H1 (cell line): ENCODE data around the gene LRRC61. TPM values are rescaled to one million over a fixed set of nuclear protein-coding genes. Genes with fewer than 3 reads are reported as not detected.

ENCODE experiments used
- CTCF ChIA-PET: fragments of 300-600 bp; sonication (Branson Sonifier 250); formaldehyde crosslinking; loops from one replicate; lab custom pipeline; 2021; ENCODE audit not compliant: partially characterized antibody; lab: Charles Lee
- POLR2A ChIA-PET: fragments of 300-600 bp; sonication (Branson Sonifier 250); formaldehyde crosslinking; loops from one replicate; lab custom pipeline; 2021; ENCODE audit warnings: inconsistent platforms; ENCODE audit not compliant: partially characterized antibody; lab: Charles Lee
- DNase-seq, 2 experiments: peaks; one replicate each; pipeline versions ENCODE4 v3.0.0 to v3.0.0-alpha.2; 2010 to 2022; ENCODE audit warnings: low spot score in 2 of 2, low read depth in 1 of 2, mixed read lengths in 1 of 2
- FAIRE-seq: peaks from 2 replicates; lab custom pipeline; 2011; peaks lifted over from hg19 to GRCh38; lab: Jason Lieb, UNC
- H2AFZ ChIP-seq: 2 replicates; pipeline ENCODE4 v1.8.1; 2012; ENCODE audit warnings: low read length, inconsistent platforms
- H2AK5ac ChIP-seq: 2 replicates; pipeline ENCODE4 v1.6.1; 2013; ENCODE audit warnings: low read depth, low read length
- H2BK120ac ChIP-seq: replicated peaks from 2 replicates; pipeline ENCODE3; 2013; ENCODE audit warnings: low read depth, low read length, inconsistent platforms
- H2BK12ac ChIP-seq: 2 replicates; pipeline ENCODE4 v1.6.1; 2013; ENCODE audit warnings: low read depth, low read length
- H2BK15ac ChIP-seq: 2 replicates; pipeline ENCODE4 v1.6.1; 2013; ENCODE audit warnings: low read length
- H2BK20ac ChIP-seq: 2 replicates; pipeline ENCODE4 v1.6.1; 2013; ENCODE audit warnings: low read length
- H2BK5ac ChIP-seq: 2 replicates; pipeline ENCODE4 v1.6.1; 2013; ENCODE audit warnings: low read depth, low read length
- H3K14ac ChIP-seq: 2 replicates; pipeline ENCODE4 v1.6.1; 2013; ENCODE audit warnings: inconsistent platforms; ENCODE audit not compliant: insufficient read length
- H3K18ac ChIP-seq: 2 replicates; pipeline ENCODE4 v1.6.1; 2013; ENCODE audit warnings: low read length; ENCODE audit errors: extremely low read depth
- H3K23ac ChIP-seq: 2 replicates; pipeline ENCODE4 v1.6.1; 2013; ENCODE audit warnings: inconsistent platforms; ENCODE audit not compliant: insufficient read length
- H3K23me2 ChIP-seq: 2 replicates; pipeline ENCODE4 v1.6.1; 2013; ENCODE audit warnings: low read depth, low read length
- H3K27ac ChIP-seq: 2 replicates; pipeline ENCODE4 v1.6.1; 2011; ENCODE audit warnings: low read depth, low read length, inconsistent platforms
- H3K27me3 ChIP-seq, 4 experiments: replicated peaks in 1 of 4; 1 replicate in 1 of 4; 2 replicates in 3 of 4; pipeline versions ENCODE4 v1.6.1 to v1.8.1; 2011 to 2013; ENCODE audit warnings: low read length in 3 of 4, mild to moderate bottlenecking in 3 of 4, inconsistent platforms in 2 of 4, mixed read lengths in 2 of 4, moderate library complexity in 1 of 4; ENCODE audit not compliant: control insufficient read depth in 3 of 4, insufficient read depth in 3 of 4; ENCODE audit errors: extremely low read depth in 1 of 4
- H3K36me3 ChIP-seq, 4 experiments: 2 replicates each; pipeline versions ENCODE4 v1.6.1 to v1.8.1; 2011 to 2013; ENCODE audit warnings: mild to moderate bottlenecking in 4 of 4, low read length in 3 of 4, moderate library complexity in 2 of 4, control low read depth in 1 of 4, inconsistent platforms in 1 of 4; ENCODE audit not compliant: insufficient read depth in 4 of 4, control insufficient read depth in 2 of 4
- H3K4ac ChIP-seq: replicated peaks from 2 replicates; pipeline ENCODE3; 2013; ENCODE audit warnings: low read length, low read depth, mixed read lengths, inconsistent platforms; ENCODE audit not compliant: insufficient read length
- H3K4me1 ChIP-seq, 4 experiments: replicated peaks in 1 of 4; 1 replicate in 1 of 4; 2 replicates in 3 of 4; pipeline versions ENCODE4 v1.6.1 to v1.8.1; 2011 to 2013; ENCODE audit warnings: low read length in 3 of 4, inconsistent platforms in 2 of 4, mixed read lengths in 1 of 4; ENCODE audit not compliant: insufficient read depth in 4 of 4, control insufficient read depth in 3 of 4
- H3K4me2 ChIP-seq, 2 experiments: 2 replicates each; pipeline versions ENCODE4 v1.6.1 to v1.8.1; 2011 to 2013; ENCODE audit warnings: low read depth in 2 of 2, low read length in 2 of 2, control low read depth in 1 of 2, inconsistent platforms in 1 of 2, mild to moderate bottlenecking in 1 of 2; ENCODE audit not compliant: insufficient read depth in 1 of 2
- H3K4me3 ChIP-seq, 4 experiments: fragments of 200-600, 300-600 bp in 1 of 4; sonication (generic), shearing (Covaris generic), sonication (Bioruptor Twin) in 1 of 4; 2 replicates each; pipeline versions ENCODE4 v1.5.1 to v1.8.1; 2011 to 2016; ENCODE audit warnings: low read length in 4 of 4, low read depth in 3 of 4, control low read depth in 2 of 4, inconsistent platforms in 2 of 4, mild to moderate bottlenecking in 2 of 4, mixed read lengths in 1 of 4, moderate library complexity in 1 of 4; ENCODE audit not compliant: insufficient read depth in 2 of 4; ENCODE audit errors: extremely low read depth in 1 of 4
- H3K56ac ChIP-seq: replicated peaks from 2 replicates; pipeline ENCODE3; 2013; ENCODE audit warnings: low read depth, mild to moderate bottlenecking, mixed read lengths, low read length, inconsistent platforms; ENCODE audit not compliant: insufficient read length
- H3K79me1 ChIP-seq: 2 replicates; pipeline ENCODE4 v1.6.1; 2013; ENCODE audit warnings: low read depth, low read length, control low read depth
- H3K79me2 ChIP-seq, 2 experiments: 2 replicates each; pipeline versions ENCODE4 v1.6.1 to v1.8.1; 2012 to 2013; ENCODE audit warnings: low read length in 2 of 2, mild to moderate bottlenecking in 2 of 2, inconsistent platforms in 1 of 2; ENCODE audit not compliant: insufficient read depth in 2 of 2, control insufficient read depth in 1 of 2
- H3K9ac ChIP-seq, 4 experiments: replicated peaks in 1 of 4; 1 replicate in 1 of 4; 2 replicates in 3 of 4; pipeline versions ENCODE4 v1.6.1 to v1.8.1; 2011 to 2013; ENCODE audit warnings: low read depth in 3 of 4, low read length in 3 of 4, control low read depth in 2 of 4, mild to moderate bottlenecking in 2 of 4, moderate library complexity in 2 of 4, inconsistent platforms in 1 of 4; ENCODE audit errors: extremely low read depth in 1 of 4
- H3K9me3 ChIP-seq, 2 experiments: 2 replicates each; pipeline versions ENCODE4 v1.6.1 to v1.8.1; 2012 to 2013; ENCODE audit warnings: mild to moderate bottlenecking in 2 of 2, moderate library complexity in 2 of 2, control low read depth in 1 of 2, inconsistent platforms in 1 of 2, low read depth in 1 of 2, low read length in 1 of 2, mixed read lengths in 1 of 2; ENCODE audit not compliant: insufficient read depth in 2 of 2
- H4K20me1 ChIP-seq, 2 experiments: replicated peaks in 1 of 2; 2 replicates each; pipeline versions ENCODE3 to v1.8.1; 2011 to 2013; ENCODE audit warnings: inconsistent platforms in 2 of 2, low read length in 2 of 2, mild to moderate bottlenecking in 1 of 2; ENCODE audit not compliant: insufficient read depth in 2 of 2, control insufficient read depth in 1 of 2
- H4K5ac ChIP-seq: 2 replicates; pipeline ENCODE4 v1.6.1; 2013; ENCODE audit warnings: low read length, low read depth, mixed read lengths, inconsistent platforms; ENCODE audit not compliant: insufficient read length
- H4K8ac ChIP-seq: 2 replicates; pipeline ENCODE4 v1.8.0; 2013; ENCODE audit warnings: mild to moderate bottlenecking, moderate library complexity, low read length, inconsistent platforms; ENCODE audit not compliant: insufficient read depth; ENCODE audit errors: extremely low read depth
- H4K91ac ChIP-seq: replicated peaks from 2 replicates; pipeline ENCODE3; 2013; ENCODE audit warnings: low read length, mixed read lengths, inconsistent platforms; ENCODE audit not compliant: insufficient read length
- ATF3 ChIP-seq: IDR thresholded peaks from 2 replicates; pipeline ENCODE4 v1.6.1; 2011; ENCODE audit warnings: low read depth, mild to moderate bottlenecking, low read length; ENCODE audit not compliant: insufficient read depth
- CREB1 ChIP-seq: IDR thresholded peaks from 2 replicates; pipeline ENCODE4 v1.6.1; 2012; ENCODE audit warnings: inconsistent platforms
- CTCF ChIP-seq, 3 experiments: IDR thresholded peaks; 1 replicate in 2 of 3; 2 replicates in 1 of 3; pipeline versions ENCODE4 v1.5.1 to v1.6.1; 2011; ENCODE audit warnings: low read length in 3 of 3, mild to moderate bottlenecking in 3 of 3, inconsistent platforms in 2 of 3, low read depth in 1 of 3, moderate library complexity in 1 of 3; ENCODE audit not compliant: insufficient read depth in 1 of 3; ENCODE audit errors: control extremely low read depth in 1 of 3
- HDAC2 ChIP-seq, 2 experiments: fragments of 300-600 bp in 1 of 2; sonication (generic) in 1 of 2; IDR thresholded peaks; 2 replicates each; pipeline ENCODE4 v1.6.1; 2011 to 2012; ENCODE audit warnings: low read depth in 2 of 2, low read length in 2 of 2, mild to moderate bottlenecking in 2 of 2, moderate library complexity in 2 of 2, borderline replicate concordance in 1 of 2, inconsistent platforms in 1 of 2
- POLR2AphosphoS5 ChIP-seq: IDR thresholded peaks from 2 replicates; pipeline ENCODE4 v1.6.1; 2011; ENCODE audit warnings: low read depth, low read length
- RBBP5 ChIP-seq: IDR thresholded peaks from 2 replicates; pipeline ENCODE4 v1.7.1; 2012; ENCODE audit warnings: low read depth, mild to moderate bottlenecking, inconsistent platforms, low read length, moderate library complexity, borderline replicate concordance
- RXRA ChIP-seq: IDR thresholded peaks from 2 replicates; pipeline ENCODE4 v1.6.1; 2011; ENCODE audit warnings: low read depth, mild to moderate bottlenecking, low read length, moderate library complexity; ENCODE audit not compliant: insufficient read depth
- YY1 ChIP-seq: IDR thresholded peaks from 2 replicates; pipeline ENCODE4 v1.6.1; 2011; ENCODE audit warnings: low read depth, mild to moderate bottlenecking, low read length
- WGBS, 2 experiments: shearing (Covaris generic) in 1 of 2; methylation state at CpG; one replicate each; pipeline versions ENCODE4 v1.1.6 to v1.1.7; 2013 to 2015; ENCODE audit warnings: low lambda C conversion rate in 2 of 2, mixed read lengths in 2 of 2, inconsistent platforms in 1 of 2, low coverage in 1 of 2, missing lambda C conversion rate in 1 of 2; ENCODE audit not compliant: insufficient replicate concordance in 2 of 2, insufficient coverage in 1 of 2, insufficient read length in 1 of 2; ENCODE audit errors: extremely low coverage in 1 of 2, missing lambda C conversion rate in 1 of 2; 5-methylcytosine and 5-hydroxymethylcytosine counted together
- polyA plus RNA-seq, 7 experiments: library from polyadenylated mRNA; depleted of rRNA in 3 of 7; stranded (reverse) in 5 of 7; unstranded in 2 of 7; fragments of >200 nt in 5 of 7; fragments of 200-250 nt in 2 of 7; gene quantifications; 1 replicate in 5 of 7; 2 replicates in 1 of 7; 4 replicates in 1 of 7; pipeline versions ENCODE4 v1.2.1 to v1.2.3, GENCODE V29; 2011 to 2013; ENCODE audit warnings: missing spikeins in 2 of 7, mixed read lengths in 2 of 7
- total RNA-seq: library from RNA; stranded (reverse); fragmentation: NEBNext Ultra II Directional; extraction: Animal tissue kit (Norgen Biotek cat#: 25700); gene quantifications from 2 replicates; pipeline ENCODE4 v1.2.1, GENCODE V29; 2021

The LRRC61 gene
- total and polyA plus RNA-seq, 2 of the 8 experiments (the other 6 are each of a cell fraction or from before 2014, with no cell fraction given) = 0.73 to 44.8 TPM

GRCh38 chr7:150314639-150315239, 8.4 kb upstream of the LRRC61 start:
- TF ChIP-seq HDAC2 (IDR thresholded peaks at IDR 0.05; ENCODE audit: borderline replicate concordance in 1 of 2, low read depth in 2 of 2, low read length in 2 of 2) = no peak
- no peak for TF ChIP-seq RBBP5
- no peak for TF ChIP-seq ATF3
- no peak for TF ChIP-seq CTCF (IDR thresholded peaks at IDR 0.05; ENCODE audit: control extremely low read depth in 1 of 3, insufficient read depth in 1 of 3, low read depth in 1 of 3, low read length in 3 of 3)
- no peak for TF ChIP-seq POLR2AphosphoS5
- no peak for TF ChIP-seq RXRA
- TF ChIP-seq CREB1 = no peak
- no peak for TF ChIP-seq YY1
- H4K5ac ChIP-seq = no peak overlapping the region
- H2BK5ac ChIP-seq = no peak overlapping the region
- H3K18ac ChIP-seq = no peak overlapping the region
- FAIRE-seq = no peak
- no peaks in the 10 kb centered on the region for H3K79me2 ChIP-seq
- H3K23ac ChIP-seq = no peak overlapping the region
- H4K20me1 ChIP-seq = no peaks in the 10 kb centered on the region
- ChIA-PET POLR2A (interaction anchor here (1.0 kb wide), 1 partner anchor 55 kb away, joined by 4 read pairs; no protein-coding TSS in a partner anchor), CTCF (interaction anchor here (1.1 to 1.5 kb wide), 5 partner anchors 9 to 107 kb away, joined by 3 to 5 read pairs (median 3); partner anchors contain the start of genes ACTR3C and LRRC61)
- H3K23me2 ChIP-seq = no peaks in the 10 kb centered on the region; the same call in 1 of the 2 replicates
- 97% methylated on average over 5 of the region's 5 CpGs; no CpG with 5 or more reads in 1 of the 2 experiments for WGBS, 2 experiments
- no peak overlapping the region for H2BK15ac ChIP-seq
- no peak overlapping the region for H3K4ac ChIP-seq
- no peaks in the 10 kb centered on the region for H3K9me3 ChIP-seq
- H3K9ac ChIP-seq = no peak overlapping the region
- DNase-seq = no peak
- no peak overlapping the region for H3K4me3 ChIP-seq
- peaks cover 0 to 22% (median 11%) of the 10 kb centered on the region in 4 experiments; a peak in 6 of 7 replicates for H3K4me1 ChIP-seq
- no peak overlapping the region for H4K91ac ChIP-seq
- H2AFZ ChIP-seq = no peak overlapping the region
- H3K27ac ChIP-seq = no peak overlapping the region
- H2BK120ac ChIP-seq = no peak overlapping the region
- H3K27me3 ChIP-seq = peaks cover 0 to 4% (median 0%) of the 10 kb centered on the region in 4 experiments; a peak in 2 of 7 replicates
- no peak overlapping the region for H2BK20ac ChIP-seq
- H4K8ac ChIP-seq = no peak overlapping the region
- no peak overlapping the region for H2BK12ac ChIP-seq
- H3K4me2 ChIP-seq = no peak overlapping the region
- H3K36me3 ChIP-seq = no peaks in the 10 kb centered on the region
- H3K56ac ChIP-seq = no peak overlapping the region
- no peaks in the 10 kb centered on the region for H3K79me1 ChIP-seq
- H2AK5ac ChIP-seq = no peak overlapping the region
- H3K14ac ChIP-seq = no peak overlapping the region
